SK-N-SH treated with all-trans-retinoic acid at 6 μM for 48 hours (cell line): Measurements from ENCODE around the gene KRT81.

ENCODE experiments used
- ATAC-seq: fragments of 200-7000 bp; cut with Tn5 transposase; 3 replicates; pipeline ENCODE4 v1.9.1; 2020; ENCODE audit warnings: mild to moderate bottlenecking, moderate library complexity
- ARNTL ChIP-seq: fragments of 450-650 bp; formaldehyde crosslinking; IDR thresholded peaks from 2 replicates; pipeline ENCODE4 v1.5.0; 2020; ENCODE audit warnings: low read depth, mild to moderate bottlenecking, moderate library complexity, borderline replicate concordance
- BACH2 ChIP-seq: fragments of 250-450 bp; sonication (Bioruptor Pico); IDR thresholded peaks from 2 replicates; pipeline ENCODE4 v1.9.0; 2021; ENCODE audit warnings: mild to moderate bottlenecking, borderline replicate concordance
- CSDC2 ChIP-seq: fragments of 250-450 bp; sonication (Bioruptor Pico); IDR thresholded peaks from 2 replicates; pipeline ENCODE4 v1.5.0; 2020; ENCODE audit warnings: mild to moderate bottlenecking, moderate library complexity
- ESRRG ChIP-seq: fragments of 250-450 bp; sonication (Bioruptor Pico); IDR thresholded peaks from 2 replicates; pipeline ENCODE4 v1.6.1; 2021; ENCODE audit warnings: mild to moderate bottlenecking
- GLIS3 ChIP-seq: fragments of 250-450 bp; sonication (Bioruptor Pico); IDR thresholded peaks from 2 replicates; pipeline ENCODE4 v1.5.0; 2020; ENCODE audit warnings: mild to moderate bottlenecking, moderate library complexity
- ISL1 ChIP-seq: fragments of 250-450 bp; sonication (Bioruptor Pico); IDR thresholded peaks from 2 replicates; pipeline ENCODE4 v2.1.2; 2022; ENCODE audit warnings: mild to moderate bottlenecking, moderate library complexity
- OSR1 ChIP-seq: fragments of 250-450 bp; sonication (Bioruptor Pico); IDR thresholded peaks from 2 replicates; pipeline ENCODE4 v1.8.0; 2022; ENCODE audit warnings: moderate library complexity, mild to moderate bottlenecking, inconsistent platforms
- PPARA ChIP-seq: fragments of 250-450 bp; sonication (Bioruptor Pico); IDR thresholded peaks from 2 replicates; pipeline ENCODE4 v1.5.0; 2020; ENCODE audit warnings: mild to moderate bottlenecking, borderline replicate concordance
- RARB ChIP-seq: fragments of 250-450 bp; sonication (Bioruptor Pico); IDR thresholded peaks from 2 replicates; pipeline ENCODE4 v1.8.0; 2021; ENCODE audit warnings: mild to moderate bottlenecking, moderate library complexity
- SNAI2 ChIP-seq: fragments of 250-450 bp; sonication (Bioruptor Pico); IDR thresholded peaks from 2 replicates; pipeline ENCODE4 v1.5.0; 2020; ENCODE audit warnings: mild to moderate bottlenecking, moderate library complexity
- TCF4 ChIP-seq: fragments of 250-450 bp; sonication (Bioruptor Pico); IDR thresholded peaks from 2 replicates; pipeline ENCODE4 v1.8.0; 2021; ENCODE audit warnings: mild to moderate bottlenecking, moderate library complexity, borderline replicate concordance
- TOX ChIP-seq: fragments of 250-450 bp; sonication (Bioruptor Pico); IDR thresholded peaks from 2 replicates; pipeline ENCODE4 v1.8.0; 2021; ENCODE audit warnings: mild to moderate bottlenecking, moderate library complexity, borderline replicate concordance
- ZC3H10 ChIP-seq: fragments of 250-450 bp; sonication (Bioruptor Pico); IDR thresholded peaks from 2 replicates; pipeline ENCODE4 v1.5.1; 2021; ENCODE audit warnings: mild to moderate bottlenecking, moderate library complexity
- ZFP3 ChIP-seq: fragments of 250-450 bp; sonication (Bioruptor Pico); IDR thresholded peaks from 2 replicates; pipeline ENCODE4 v1.5.0; 2020; ENCODE audit warnings: mild to moderate bottlenecking, moderate library complexity
- ZFP30 ChIP-seq: fragments of 450-650 bp; formaldehyde crosslinking; IDR thresholded peaks from 2 replicates; pipeline ENCODE4 v1.5.0; 2022; ENCODE audit warnings: mild to moderate bottlenecking, moderate library complexity
- ZNF565 ChIP-seq: fragments of 450-650 bp; formaldehyde crosslinking; conservative IDR thresholded peaks from 2 replicates; pipeline ENCODE4 v1.5.0; 2020; ENCODE audit warnings: low read depth, mild to moderate bottlenecking, moderate library complexity
- ZNF70 ChIP-seq: fragments of 450-650 bp; formaldehyde crosslinking; IDR thresholded peaks from 2 replicates; pipeline ENCODE4 v1.5.0; 2020; ENCODE audit warnings: mild to moderate bottlenecking, moderate library complexity
- ZNF8 ChIP-seq: fragments of 450-650 bp; formaldehyde crosslinking; IDR thresholded peaks from 2 replicates; pipeline ENCODE4 v1.5.0; 2020; ENCODE audit warnings: mild to moderate bottlenecking, moderate library complexity
- TF ChIP-seq, protein P1 (sequence below): fragments of 250-450 bp; sonication (Bioruptor Pico); IDR thresholded peaks from 2 replicates; pipeline ENCODE4 v1.5.0; 2020; ENCODE audit warnings: mild to moderate bottlenecking, moderate library complexity
- TF ChIP-seq, protein P2 (sequence below): fragments of 250-450 bp; sonication (Bioruptor Pico); IDR thresholded peaks from 2 replicates; pipeline ENCODE4 v1.5.1; 2020; ENCODE audit warnings: low read depth, mild to moderate bottlenecking, moderate library complexity
- TF ChIP-seq, protein P3 (sequence below): fragments of 250-450 bp; sonication (Bioruptor Pico); IDR thresholded peaks from 2 replicates; pipeline ENCODE4 v1.5.1; 2021; ENCODE audit warnings: mild to moderate bottlenecking, moderate library complexity
- TF ChIP-seq, protein P4 (sequence below): fragments of 250-450 bp; sonication (Bioruptor Pico); IDR thresholded peaks from 2 replicates; pipeline ENCODE4 v1.8.0; 2020; ENCODE audit warnings: mild to moderate bottlenecking, moderate library complexity, borderline replicate concordance

The KRT81 gene

DNA sequence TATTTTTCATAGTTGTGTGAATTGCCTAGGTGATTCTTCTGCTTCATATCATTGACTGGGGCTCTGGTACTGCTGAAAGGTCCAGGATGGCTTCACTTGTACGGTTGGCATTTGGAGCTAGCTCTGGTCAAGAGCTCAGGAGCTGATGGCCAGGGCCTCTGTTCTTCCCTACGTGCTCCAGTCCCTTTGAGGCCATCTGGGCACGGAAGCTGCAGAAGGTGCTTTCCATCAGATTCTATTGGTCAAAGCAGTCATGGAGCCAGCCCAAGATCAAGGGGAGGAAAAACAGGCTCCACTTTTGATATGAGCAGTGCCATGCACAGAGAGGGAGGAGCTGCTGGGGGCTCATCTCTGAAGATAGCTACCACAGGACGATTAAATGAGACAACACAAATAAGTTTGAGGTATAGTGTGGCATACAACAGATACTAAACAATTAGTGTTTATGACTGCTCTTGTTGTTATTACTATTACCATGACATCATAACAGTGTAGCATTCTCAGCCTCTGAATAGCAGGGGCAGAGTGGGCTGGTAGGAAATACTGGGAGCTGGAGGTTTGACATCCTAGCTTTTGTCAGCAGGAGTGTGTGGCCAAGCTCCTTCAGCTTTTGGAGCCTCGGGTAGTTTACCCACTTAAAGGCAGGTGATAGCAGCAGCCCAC lies 19.4 kb upstream of the KRT81 start:
- no peak for ATAC-seq

DNA sequence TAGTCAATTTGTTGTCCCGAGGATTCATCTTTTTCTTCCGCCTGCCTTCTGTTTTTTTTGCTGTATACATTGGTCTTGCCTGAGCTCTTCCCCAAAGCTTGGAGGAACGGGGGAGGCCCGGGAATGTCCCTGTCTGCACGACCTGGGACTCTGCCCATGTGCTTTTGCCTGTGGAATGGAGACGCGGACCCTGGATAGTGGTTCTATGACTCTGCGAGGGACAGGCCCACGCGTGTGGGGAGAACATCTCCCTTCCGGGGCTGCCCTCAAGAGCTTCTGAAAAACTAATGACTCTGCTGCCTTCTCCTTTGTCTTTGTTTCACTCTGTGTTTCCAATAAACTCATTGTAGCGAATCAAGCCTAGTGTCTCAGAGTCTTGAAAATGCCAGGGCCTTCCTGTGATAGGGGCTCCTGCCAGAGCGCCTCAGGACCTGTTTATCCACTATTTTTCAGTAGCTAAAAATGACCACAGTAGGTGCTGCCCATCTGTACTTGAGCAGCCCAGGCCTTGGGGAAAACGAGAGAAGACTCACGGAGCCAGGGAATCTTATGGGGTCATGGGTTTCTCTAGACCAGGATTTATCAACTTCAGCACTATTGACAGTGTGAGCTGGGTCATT lies 17.6 kb upstream of the KRT81 start:
- TF ChIP-seq ZNF70 (CRISPR knock-in tag) (no peak), GLIS3 (no peak), ZNF565 (CRISPR knock-in tag) (no peak), ZNF8 (CRISPR knock-in tag) (no peak), TOX (no peak), ARNTL (CRISPR knock-in tag) (no peak), CSDC2 (CRISPR knock-in tag) (no peak), ZFP30 (CRISPR knock-in tag) (no peak), PPARA (CRISPR knock-in tag) (no peak), ESRRG (no peak), ZC3H10 (CRISPR knock-in tag) (no peak), SNAI2 (CRISPR knock-in tag) (no peak), ZFP3 (no peak), OSR1 (CRISPR knock-in tag) (no peak), ISL1 (no peak)
- TF ChIP-seq, protein P1, sequence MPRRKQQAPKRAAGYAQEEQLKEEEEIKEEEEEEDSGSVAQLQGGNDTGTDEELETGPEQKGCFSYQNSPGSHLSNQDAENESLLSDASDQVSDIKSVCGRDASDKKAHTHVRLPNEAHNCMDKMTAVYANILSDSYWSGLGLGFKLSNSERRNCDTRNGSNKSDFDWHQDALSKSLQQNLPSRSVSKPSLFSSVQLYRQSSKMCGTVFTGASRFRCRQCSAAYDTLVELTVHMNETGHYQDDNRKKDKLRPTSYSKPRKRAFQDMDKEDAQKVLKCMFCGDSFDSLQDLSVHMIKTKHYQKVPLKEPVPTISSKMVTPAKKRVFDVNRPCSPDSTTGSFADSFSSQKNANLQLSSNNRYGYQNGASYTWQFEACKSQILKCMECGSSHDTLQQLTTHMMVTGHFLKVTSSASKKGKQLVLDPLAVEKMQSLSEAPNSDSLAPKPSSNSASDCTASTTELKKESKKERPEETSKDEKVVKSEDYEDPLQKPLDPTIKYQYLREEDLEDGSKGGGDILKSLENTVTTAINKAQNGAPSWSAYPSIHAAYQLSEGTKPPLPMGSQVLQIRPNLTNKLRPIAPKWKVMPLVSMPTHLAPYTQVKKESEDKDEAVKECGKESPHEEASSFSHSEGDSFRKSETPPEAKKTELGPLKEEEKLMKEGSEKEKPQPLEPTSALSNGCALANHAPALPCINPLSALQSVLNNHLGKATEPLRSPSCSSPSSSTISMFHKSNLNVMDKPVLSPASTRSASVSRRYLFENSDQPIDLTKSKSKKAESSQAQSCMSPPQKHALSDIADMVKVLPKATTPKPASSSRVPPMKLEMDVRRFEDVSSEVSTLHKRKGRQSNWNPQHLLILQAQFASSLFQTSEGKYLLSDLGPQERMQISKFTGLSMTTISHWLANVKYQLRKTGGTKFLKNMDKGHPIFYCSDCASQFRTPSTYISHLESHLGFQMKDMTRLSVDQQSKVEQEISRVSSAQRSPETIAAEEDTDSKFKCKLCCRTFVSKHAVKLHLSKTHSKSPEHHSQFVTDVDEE (CRISPR knock-in tag), result no peak
- TF ChIP-seq, protein P2, sequence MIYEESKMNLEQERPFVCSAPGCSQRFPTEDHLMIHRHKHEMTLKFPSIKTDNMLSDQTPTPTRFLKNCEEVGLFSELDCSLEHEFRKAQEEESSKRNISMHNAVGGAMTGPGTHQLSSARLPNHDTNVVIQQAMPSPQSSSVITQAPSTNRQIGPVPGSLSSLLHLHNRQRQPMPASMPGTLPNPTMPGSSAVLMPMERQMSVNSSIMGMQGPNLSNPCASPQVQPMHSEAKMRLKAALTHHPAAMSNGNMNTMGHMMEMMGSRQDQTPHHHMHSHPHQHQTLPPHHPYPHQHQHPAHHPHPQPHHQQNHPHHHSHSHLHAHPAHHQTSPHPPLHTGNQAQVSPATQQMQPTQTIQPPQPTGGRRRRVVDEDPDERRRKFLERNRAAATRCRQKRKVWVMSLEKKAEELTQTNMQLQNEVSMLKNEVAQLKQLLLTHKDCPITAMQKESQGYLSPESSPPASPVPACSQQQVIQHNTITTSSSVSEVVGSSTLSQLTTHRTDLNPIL (CRISPR knock-in tag), result no peak
- TF ChIP-seq, protein P3, sequence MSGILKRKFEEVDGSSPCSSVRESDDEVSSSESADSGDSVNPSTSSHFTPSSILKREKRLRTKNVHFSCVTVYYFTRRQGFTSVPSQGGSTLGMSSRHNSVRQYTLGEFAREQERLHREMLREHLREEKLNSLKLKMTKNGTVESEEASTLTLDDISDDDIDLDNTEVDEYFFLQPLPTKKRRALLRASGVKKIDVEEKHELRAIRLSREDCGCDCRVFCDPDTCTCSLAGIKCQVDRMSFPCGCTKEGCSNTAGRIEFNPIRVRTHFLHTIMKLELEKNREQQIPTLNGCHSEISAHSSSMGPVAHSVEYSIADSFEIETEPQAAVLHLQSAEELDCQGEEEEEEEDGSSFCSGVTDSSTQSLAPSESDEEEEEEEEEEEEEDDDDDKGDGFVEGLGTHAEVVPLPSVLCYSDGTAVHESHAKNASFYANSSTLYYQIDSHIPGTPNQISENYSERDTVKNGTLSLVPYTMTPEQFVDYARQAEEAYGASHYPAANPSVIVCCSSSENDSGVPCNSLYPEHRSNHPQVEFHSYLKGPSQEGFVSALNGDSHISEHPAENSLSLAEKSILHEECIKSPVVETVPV (CRISPR knock-in tag), result no peak
- TF ChIP-seq, protein P4, sequence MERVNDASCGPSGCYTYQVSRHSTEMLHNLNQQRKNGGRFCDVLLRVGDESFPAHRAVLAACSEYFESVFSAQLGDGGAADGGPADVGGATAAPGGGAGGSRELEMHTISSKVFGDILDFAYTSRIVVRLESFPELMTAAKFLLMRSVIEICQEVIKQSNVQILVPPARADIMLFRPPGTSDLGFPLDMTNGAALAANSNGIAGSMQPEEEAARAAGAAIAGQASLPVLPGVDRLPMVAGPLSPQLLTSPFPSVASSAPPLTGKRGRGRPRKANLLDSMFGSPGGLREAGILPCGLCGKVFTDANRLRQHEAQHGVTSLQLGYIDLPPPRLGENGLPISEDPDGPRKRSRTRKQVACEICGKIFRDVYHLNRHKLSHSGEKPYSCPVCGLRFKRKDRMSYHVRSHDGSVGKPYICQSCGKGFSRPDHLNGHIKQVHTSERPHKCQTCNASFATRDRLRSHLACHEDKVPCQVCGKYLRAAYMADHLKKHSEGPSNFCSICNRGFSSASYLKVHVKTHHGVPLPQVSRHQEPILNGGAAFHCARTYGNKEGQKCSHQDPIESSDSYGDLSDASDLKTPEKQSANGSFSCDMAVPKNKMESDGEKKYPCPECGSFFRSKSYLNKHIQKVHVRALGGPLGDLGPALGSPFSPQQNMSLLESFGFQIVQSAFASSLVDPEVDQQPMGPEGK (CRISPR knock-in tag), result no peak
- no peak for ATAC-seq

More for the DNA sequence above, 19.4 kb upstream of the KRT81 start:
- TF ChIP-seq BACH2 (CRISPR knock-in tag), result no peak

DNA sequence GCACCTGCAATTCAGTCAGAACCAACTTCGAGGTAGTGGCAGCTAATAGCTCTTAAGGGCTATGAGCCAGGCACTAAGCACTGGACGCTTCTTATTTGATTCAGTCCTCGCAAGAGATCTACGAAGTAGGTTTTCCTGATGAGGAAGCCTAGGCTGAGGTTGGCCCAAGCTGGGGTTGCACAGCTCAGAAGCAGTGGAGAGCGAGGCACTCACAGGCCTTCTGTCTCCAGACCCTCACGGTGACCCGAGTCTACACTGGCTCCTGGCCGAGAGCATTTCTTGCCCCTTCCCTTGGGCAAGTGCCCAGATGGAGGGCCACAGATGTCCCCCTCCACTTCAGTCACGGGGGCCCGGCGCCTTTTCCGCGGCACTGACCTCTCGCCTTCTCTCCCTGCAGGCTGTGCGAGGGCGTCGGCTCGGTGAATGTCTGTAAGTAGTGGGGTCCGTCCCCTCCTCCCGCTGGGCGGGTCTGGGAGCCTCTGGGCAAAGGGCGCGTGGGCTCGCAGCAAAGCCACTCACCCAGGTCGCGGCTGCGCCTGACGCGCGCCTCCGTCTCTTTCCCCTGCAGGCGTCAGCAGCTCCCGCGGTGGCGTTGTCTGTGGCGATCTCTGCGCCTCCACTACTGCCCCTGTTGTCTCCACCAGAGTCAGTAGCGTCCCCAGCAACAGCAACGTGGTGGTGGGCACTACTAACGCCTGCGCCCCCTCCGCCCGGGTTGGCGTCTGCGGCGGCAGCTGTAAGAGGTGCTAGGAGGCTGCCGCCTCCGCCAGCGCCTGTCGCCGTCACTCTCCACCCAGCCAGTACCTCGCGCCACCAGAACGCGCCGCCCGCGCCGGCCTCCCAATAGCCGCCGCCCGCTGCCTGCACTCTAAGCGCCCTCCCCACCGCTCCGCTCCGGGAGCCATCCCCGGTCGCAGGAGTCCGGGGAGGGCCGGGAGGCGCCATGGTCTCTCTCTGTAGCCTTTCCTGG lies 16.8 kb upstream of the KRT81 start:
- ATAC-seq, result peak; percentile 76
- TF ChIP-seq GLIS3 (no peak), SNAI2 (CRISPR knock-in tag) (no peak), OSR1 (CRISPR knock-in tag) (no peak), RARB (CRISPR knock-in tag) (no peak), TCF4 (CRISPR knock-in tag) (no peak), PPARA (CRISPR knock-in tag) (no peak), TOX (no peak), ZNF565 (CRISPR knock-in tag) (no peak), ARNTL (CRISPR knock-in tag) (no peak)
- TF ChIP-seq, protein P4 (CRISPR knock-in tag), result no peak
- TF ChIP-seq, protein P2 (CRISPR knock-in tag), result no peak
